Measurements from ENCODE around the gene RERE.
A peak's percentile ranks its signal among the peaks of the same experiment; 100 is the strongest.

The RERE gene

GRCh38 chr1:8462371-8462892 is 355.0 kb downstream of the RERE start:
- H3K9ac ChIP-seq, result peak overlapping the region; percentile 17; the same call in 1 of the 2 replicates
- no peak overlapping the region; the same call in 1 of the 2 replicates for H3K27ac ChIP-seq
- no peaks in the 10 kb centered on the region for H3K27me3 ChIP-seq
- H3K36me3 ChIP-seq, result peaks cover 60% of the 10 kb centered on the region
- peaks cover 84% of the 10 kb centered on the region for H4K20me1 ChIP-seq
- H3K4me3 ChIP-seq, result no peak overlapping the region
- H3K9me3 ChIP-seq, result no peaks in the 10 kb centered on the region
- no peak for TF ChIP-seq Cebpa-rat (IDR thresholded peaks at IDR 0.05)
- peak overlapping the region; percentile 76 for H3K4me2 ChIP-seq
- peaks cover 63% of the 10 kb centered on the region for H3K4me1 ChIP-seq

GRCh38 chr1:8461351-8462110 is 355.9 kb downstream of the RERE start:
- H3K4me3 ChIP-seq, result no peak overlapping the region
- H3K9me3 ChIP-seq, result no peaks in the 10 kb centered on the region
- peaks cover 84% of the 10 kb centered on the region for H4K20me1 ChIP-seq
- no peak overlapping the region for H3K9ac ChIP-seq
- H3K36me3 ChIP-seq, result peaks cover 65% of the 10 kb centered on the region
- no peak overlapping the region for H3K27ac ChIP-seq
- H3K27me3 ChIP-seq, result no peaks in the 10 kb centered on the region
- no peak for TF ChIP-seq Cebpa-rat (IDR thresholded peaks at IDR 0.05)
- H3K4me1 ChIP-seq, result peaks cover 61% of the 10 kb centered on the region
- no peak overlapping the region for H3K4me2 ChIP-seq

GRCh38 chr1:8460784-8461183 is 356.7 kb downstream of the RERE start:
- H3K4me1 ChIP-seq, result peaks cover 54% of the 10 kb centered on the region
- H3K4me2 ChIP-seq, result no peak overlapping the region
- H3K27ac ChIP-seq, result no peak overlapping the region
- no peaks in the 10 kb centered on the region for H3K9me3 ChIP-seq
- TF ChIP-seq Cebpa-rat (IDR thresholded peaks at IDR 0.05), result no peak
- peaks cover 65% of the 10 kb centered on the region for H3K36me3 ChIP-seq
- peaks cover 82% of the 10 kb centered on the region for H4K20me1 ChIP-seq
- H3K4me3 ChIP-seq, result no peak overlapping the region
- H3K9ac ChIP-seq, result no peak overlapping the region
- H3K27me3 ChIP-seq, result no peaks in the 10 kb centered on the region

DNA sequence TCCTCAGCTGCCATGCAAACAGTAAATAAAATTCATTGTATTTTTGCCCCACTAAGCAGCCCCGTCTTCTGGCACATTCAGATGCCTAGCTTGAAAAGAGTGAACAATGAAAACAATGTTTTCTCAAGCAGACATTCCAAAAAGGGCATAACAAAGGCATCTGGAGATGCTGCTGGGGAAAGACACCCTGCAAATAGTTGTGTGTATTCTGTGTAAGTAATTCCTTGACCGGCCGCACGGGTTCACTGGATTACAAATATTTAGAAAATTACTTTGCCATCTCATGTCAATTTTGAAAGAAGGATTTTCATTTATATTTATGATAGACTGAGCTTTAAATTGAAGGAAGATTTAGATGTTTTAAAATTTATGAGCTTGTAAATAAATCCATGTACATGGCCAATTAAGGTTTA is 357.3 kb downstream of the RERE start:
- no peak overlapping the region for H3K9ac ChIP-seq
- no peaks in the 10 kb centered on the region for H3K27me3 ChIP-seq

GRCh38 chr1:8458607-8459006 is 358.8 kb downstream of the RERE start:
- TF ChIP-seq Cebpa-rat (IDR thresholded peaks at IDR 0.05), result no peak
- Histone ChIP-seq H4K20me1 (peaks cover 73% of the 10 kb centered on the region), H3K27me3 (no peaks in the 10 kb centered on the region), H3K9ac (no peak overlapping the region), H3K4me2 (no peak overlapping the region), H3K4me1 (peaks cover 32% of the 10 kb centered on the region), H3K36me3 (peaks cover 73% of the 10 kb centered on the region), H3K4me3 (no peak overlapping the region), H3K27ac (no peak overlapping the region), H3K9me3 (no peaks in the 10 kb centered on the region)

More for the DNA sequence above, 357.3 kb downstream of the RERE start:
- H3K4me2 ChIP-seq, result no peak overlapping the region
- TF ChIP-seq Cebpa-rat (IDR thresholded peaks at IDR 0.05), result no peak
- H3K9me3 ChIP-seq, result no peaks in the 10 kb centered on the region
- H3K27ac ChIP-seq, result no peak overlapping the region
- H3K4me3 ChIP-seq, result no peak overlapping the region
- peaks cover 79% of the 10 kb centered on the region for H4K20me1 ChIP-seq
- H3K36me3 ChIP-seq, result peaks cover 65% of the 10 kb centered on the region
- peaks cover 47% of the 10 kb centered on the region for H3K4me1 ChIP-seq

DNA sequence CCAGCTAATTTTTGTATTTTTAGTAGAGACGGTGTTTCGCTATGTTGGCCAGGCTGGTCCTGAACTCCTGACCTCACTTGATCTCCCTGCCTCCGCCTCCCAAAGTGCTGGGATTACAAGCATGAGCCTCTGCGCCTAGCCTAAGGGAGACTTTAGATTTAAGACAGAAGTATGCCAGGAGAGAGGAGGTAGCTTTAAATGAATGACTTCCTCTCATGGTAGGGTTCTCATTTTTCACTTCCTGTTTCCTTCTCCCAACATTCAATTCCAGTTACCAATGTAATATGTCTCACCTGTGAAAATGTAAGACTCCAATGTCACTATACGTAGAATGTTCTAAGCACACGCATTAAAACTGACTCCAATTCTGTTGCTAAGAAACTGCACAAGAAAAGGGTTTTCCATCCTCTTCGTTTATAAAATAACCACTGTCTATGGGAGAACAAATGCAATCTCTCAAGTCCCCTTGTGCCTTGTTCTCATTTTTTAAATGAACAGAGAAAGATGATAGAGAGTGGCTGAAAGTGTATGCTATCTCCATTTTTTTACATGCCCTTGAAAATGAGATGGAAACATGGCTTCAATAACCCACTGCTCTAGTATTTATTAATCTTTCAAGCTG is 359.6 kb downstream of the RERE start:
- Histone ChIP-seq H3K4me2 (0 out of 2 replicates have a peak overlapping the region, but pooled peaks have one; percentile 10), H3K27me3 (no peaks in the 10 kb centered on the region), H3K4me1 (peaks cover 25% of the 10 kb centered on the region), H3K9me3 (no peaks in the 10 kb centered on the region), H3K36me3 (peaks cover 80% of the 10 kb centered on the region), H3K9ac (no peak overlapping the region), H4K20me1 (peaks cover 65% of the 10 kb centered on the region), H3K4me3 (no peak overlapping the region), H3K27ac (no peak overlapping the region)
- no peak for TF ChIP-seq Cebpa-rat (IDR thresholded peaks at IDR 0.05)

GRCh38 chr1:8456991-8457390 is 360.4 kb downstream of the RERE start:
- Histone ChIP-seq H4K20me1 (peaks cover 61% of the 10 kb centered on the region), H3K4me3 (no peak overlapping the region), H3K9me3 (no peaks in the 10 kb centered on the region), H3K36me3 (peaks cover 79% of the 10 kb centered on the region), H3K9ac (no peak overlapping the region), H3K4me1 (peaks cover 16% of the 10 kb centered on the region), H3K27ac (no peak overlapping the region), H3K4me2 (no peak overlapping the region), H3K27me3 (no peaks in the 10 kb centered on the region)
- no peak for TF ChIP-seq Cebpa-rat (IDR thresholded peaks at IDR 0.05)

GRCh38 chr1:8456308-8456912 is 361.0 kb downstream of the RERE start:
- no peaks in the 10 kb centered on the region for H3K9me3 ChIP-seq
- no peak overlapping the region for H3K4me2 ChIP-seq
- no peak overlapping the region for H3K27ac ChIP-seq
- no peak for TF ChIP-seq Cebpa-rat (IDR thresholded peaks at IDR 0.05)
- no peak overlapping the region for H3K9ac ChIP-seq
- H4K20me1 ChIP-seq, result peaks cover 65% of the 10 kb centered on the region
- peaks cover 19% of the 10 kb centered on the region for H3K4me1 ChIP-seq
- no peaks in the 10 kb centered on the region for H3K27me3 ChIP-seq
- H3K4me3 ChIP-seq, result no peak overlapping the region
- peaks cover 79% of the 10 kb centered on the region for H3K36me3 ChIP-seq

DNA sequence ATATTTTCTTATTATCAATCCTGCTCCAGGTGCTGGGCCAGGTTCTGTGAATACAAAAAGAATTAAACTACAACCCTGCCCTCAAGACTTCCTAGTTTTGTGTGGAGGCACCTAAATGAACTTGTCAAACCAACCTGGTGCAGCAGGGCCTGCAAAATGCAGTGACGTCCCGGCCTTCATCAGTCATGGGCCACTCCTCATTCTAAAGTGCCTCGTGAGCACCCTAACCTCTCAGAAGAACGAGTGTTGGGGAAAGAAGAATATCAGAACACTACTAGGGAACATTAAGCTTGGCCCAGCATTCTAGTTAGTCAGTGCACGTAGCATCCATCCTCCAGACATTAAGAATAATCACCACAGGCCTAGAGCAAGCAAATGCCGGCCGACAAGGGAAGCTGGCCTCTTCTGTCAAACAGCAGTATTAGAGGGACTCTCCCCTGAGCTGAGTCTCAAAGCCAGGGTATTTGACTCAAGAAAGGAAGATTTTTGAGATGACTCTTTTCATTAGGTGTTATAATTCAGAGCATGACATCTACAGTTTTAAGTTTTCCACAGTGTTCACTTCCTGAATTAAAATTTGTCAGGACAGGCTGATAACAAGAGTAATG is 361.6 kb downstream of the RERE start:
- H3K4me1 ChIP-seq, result peaks cover 25% of the 10 kb centered on the region
- H3K27me3 ChIP-seq, result no peaks in the 10 kb centered on the region
- no peak overlapping the region for H3K9ac ChIP-seq
- H3K4me3 ChIP-seq, result no peak overlapping the region
- H3K27ac ChIP-seq, result no peak overlapping the region
- peaks cover 71% of the 10 kb centered on the region for H4K20me1 ChIP-seq
- H3K9me3 ChIP-seq, result no peaks in the 10 kb centered on the region
- H3K36me3 ChIP-seq, result peaks cover 81% of the 10 kb centered on the region
- TF ChIP-seq Cebpa-rat (IDR thresholded peaks at IDR 0.05), result no peak
- H3K4me2 ChIP-seq, result no peak overlapping the region
